Measurements from ENCODE around the gene LPO. TPM values are rescaled to one million over a fixed set of nuclear protein-coding genes. Genes with fewer than 3 reads are reported as not detected.

The LPO gene
- total RNA-seq = not detected in 2 replicates

DNA sequence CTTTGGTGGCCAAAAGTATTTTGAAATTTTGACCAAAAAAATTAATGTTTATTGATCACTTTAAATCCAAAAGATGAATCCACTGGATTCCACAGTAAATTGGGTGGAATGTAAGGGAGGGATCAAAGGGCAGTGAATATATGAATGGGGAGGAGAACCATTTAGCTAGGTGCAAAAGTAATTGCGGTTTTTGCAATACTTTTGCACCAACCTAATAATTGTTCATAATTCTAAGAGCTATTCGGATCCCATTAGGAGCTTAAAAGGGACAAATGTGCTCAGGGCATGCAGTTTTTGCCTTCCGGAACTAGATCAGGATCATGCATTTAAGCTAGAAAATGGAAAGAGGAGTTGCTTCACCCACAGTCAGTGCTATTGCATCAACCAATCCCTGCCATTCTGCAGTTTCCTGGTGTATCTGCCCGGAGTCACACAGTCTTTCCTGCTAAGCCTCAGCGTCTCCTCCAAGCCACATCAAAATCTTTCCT lies at the start of gene LPO:
LPO (plus strand) TSS at position 438 of the 488 bp plus-strand sequence. CDS start 4,396 bp downstream, outside the sequence.

DNA sequence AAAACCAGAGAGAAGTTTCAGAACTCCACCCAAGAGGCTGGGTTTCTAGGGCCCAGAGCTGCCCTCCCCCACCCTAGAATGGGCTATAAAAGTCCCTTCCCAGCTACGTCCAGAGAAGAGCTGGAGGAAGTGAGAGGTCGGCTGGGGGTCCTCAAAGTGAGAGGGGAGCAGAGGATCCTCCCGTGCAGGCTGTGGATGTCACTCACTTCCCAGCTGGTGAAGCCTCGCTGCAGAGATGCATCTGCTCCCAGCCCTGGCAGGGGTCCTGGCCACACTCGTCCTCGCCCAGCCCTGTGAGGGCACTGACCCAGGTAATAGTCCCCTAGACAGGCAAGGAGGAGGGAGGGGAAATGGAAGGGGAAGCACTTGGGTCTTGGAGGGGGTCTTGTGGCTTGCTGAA lies 45.8 kb upstream of the LPO start, which contains the start of gene EPX:
EPX (plus strand) TSS at position 115 of the 400 bp plus-strand sequence; CDS start at position 236, 121 bp downstream.

DNA sequence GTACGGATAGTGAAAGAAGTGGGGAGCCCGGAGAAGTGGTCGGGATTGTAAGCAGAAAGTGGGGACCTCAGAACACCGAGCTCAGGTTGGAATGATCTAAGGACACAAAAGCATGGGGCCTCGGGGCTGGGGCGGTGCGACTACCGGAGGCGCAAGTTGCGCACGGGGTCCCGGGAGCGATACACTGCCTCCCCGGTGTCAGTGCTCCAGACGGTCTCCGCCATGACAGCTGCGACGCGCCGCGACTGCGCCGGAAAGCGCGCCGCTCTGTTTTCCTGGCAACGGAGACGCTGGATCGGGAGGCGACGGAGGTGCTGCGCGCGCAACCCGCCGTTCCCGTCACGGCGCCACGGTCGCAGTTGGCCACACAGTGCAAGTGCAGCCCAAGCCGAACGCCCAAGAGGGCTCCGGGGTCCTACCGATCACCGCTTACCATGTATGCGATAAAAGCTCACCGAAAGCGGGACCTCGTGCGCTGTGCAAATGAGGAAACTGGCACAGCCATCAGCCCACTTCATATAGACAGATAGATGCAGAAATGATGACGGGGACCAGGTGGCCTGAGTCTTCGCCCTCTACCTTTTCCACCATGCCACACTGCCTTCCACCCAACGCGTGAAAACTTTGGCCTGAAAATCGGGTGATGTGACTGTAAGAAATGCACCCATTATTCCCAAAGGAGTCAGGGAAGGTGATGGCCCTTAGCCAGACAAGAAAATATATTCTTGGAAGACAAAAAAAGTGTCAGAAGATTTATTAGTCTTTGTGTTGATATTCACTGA lies 19.2 kb upstream of the LPO start, which contains the start of gene MKS1:
MKS1 (minus strand) TSS at position 249 of the 782 bp plus-strand sequence; CDS start at position 224, 25 bp downstream.

DNA sequence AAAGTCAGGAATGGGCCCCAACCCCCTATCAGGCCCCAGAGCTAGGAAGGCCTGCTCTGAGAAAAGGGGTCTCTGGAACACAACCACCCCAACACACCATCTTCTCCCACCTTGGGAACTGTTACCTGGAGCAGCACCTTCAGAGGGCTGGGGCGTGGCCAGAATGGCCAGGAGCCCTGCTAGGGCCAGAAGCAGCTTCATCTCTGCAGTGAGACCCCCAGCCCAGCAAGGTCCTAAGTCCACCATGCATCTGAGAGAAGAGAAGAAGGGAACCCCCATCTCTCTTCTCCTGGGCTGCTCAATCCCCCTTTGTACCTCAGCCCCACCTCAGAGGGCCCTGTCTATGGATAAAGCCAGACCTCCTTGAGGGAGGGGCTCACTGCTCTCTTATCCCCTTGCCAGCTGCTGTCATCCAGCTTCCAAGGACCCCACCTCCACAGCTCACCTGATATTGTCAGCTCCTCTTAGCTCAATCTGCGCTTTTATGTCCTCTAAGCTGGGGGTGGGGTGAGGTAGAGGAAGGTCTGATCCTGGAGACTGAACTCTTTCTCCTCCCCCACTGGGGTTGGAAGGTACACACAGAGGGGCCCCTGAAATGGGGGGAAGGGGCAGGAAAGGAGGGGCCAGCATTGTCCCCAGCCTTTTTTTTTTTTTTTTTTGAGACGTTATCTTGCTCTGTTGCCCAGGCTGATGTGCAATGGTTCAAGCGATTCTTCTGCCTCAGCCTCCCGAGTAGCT lies 42.3 kb downstream of the LPO start, which contains the start of gene MPO:
MPO (minus strand) TSS at position 456 of the 738 bp plus-strand sequence; CDS start at position 279, 177 bp downstream.

Other genes with a start within 250 kb of the LPO start
- 63.1 and 138 TPM in 2 replicates for gene SRSF1, start 231.3 kb upstream of the LPO start, total RNA-seq
- 9.7 TPM in 2 replicates for gene DYNLL2, start 155.2 kb upstream of the LPO start, total RNA-seq
- not detected in 2 replicates for gene OR4D1, start 90.2 kb upstream of the LPO start, total RNA-seq
- not detected in 2 replicates for gene OR4D2, start 71.6 kb upstream of the LPO start, total RNA-seq
- not detected in 2 replicates for gene EPX, start 45.9 kb upstream of the LPO start, total RNA-seq
- gene MKS1, start 19.3 kb upstream of the LPO start, total RNA-seq = 6.2 and 11.3 TPM in 2 replicates
- gene MPO, start 42.4 kb downstream of the LPO start, total RNA-seq = not detected in 2 replicates
- under 0.01 and 0.43 TPM in 2 replicates for gene TSPOAP1, start 90.2 kb downstream of the LPO start, total RNA-seq
- gene SUPT4H1, start 113.6 kb downstream of the LPO start, total RNA-seq = 26.6 and 39.6 TPM in 2 replicates
- not detected in 2 replicates for gene RNF43, start 178.9 kb downstream of the LPO start, total RNA-seq
- gene HSF5, start 249.8 kb downstream of the LPO start, total RNA-seq = under 0.01 TPM in 1 of 2 replicates, not detected in the other